CD4-positive, alpha-beta T cell treated with Interleukin-2 at 100 ng/mL for 4 hours (primary cell): ENCODE data around the gene LIPN.

ENCODE experiments used
- DNase-seq: peaks from one replicate; pipeline ENCODE4 v3.0.0-alpha.2; 2020; ENCODE audit warnings: low spot score

The LIPN gene

DNA sequence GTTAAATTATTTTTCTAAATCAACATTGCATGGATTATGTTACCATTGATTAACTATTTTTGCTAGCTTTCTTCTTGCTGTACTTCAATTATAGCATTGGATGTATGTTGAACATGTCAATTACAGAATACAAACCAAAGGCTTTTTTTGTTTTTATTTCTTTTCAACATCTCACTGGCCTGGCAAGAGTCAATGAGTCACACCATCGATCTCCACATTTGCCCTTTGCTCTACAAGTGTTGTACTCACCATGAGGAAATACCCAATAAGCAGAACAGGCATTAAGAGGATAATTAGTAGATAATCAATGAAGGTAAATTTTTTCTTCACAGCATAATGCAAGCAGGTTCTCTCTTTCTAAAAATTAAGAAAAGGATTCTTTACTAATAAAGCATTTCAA, 68.5 kb downstream of the LIPN start:
- DNase-seq, result no peak
